Measurements from ENCODE around the gene CORO7. TPM values are rescaled to one million over a fixed set of nuclear protein-coding genes. Genes with fewer than 3 reads are reported as not detected.

Gene CORO7
- total RNA-seq, 1 donor from 2014 or later = 35.1 TPM

GRCh38 chr16:4350787-4351659, 65.4 kb downstream of the CORO7 start, which contains the start of gene PAM16:
Gene PAM16 (minus strand): TSS chr16:4351321. CDS start chr16:4351234, 87 bp downstream.
- H3K4me1 Mint-ChIP-seq = peaks cover 15% of the 10 kb centered on the region
- peak; percentile 92 to 96 for DNase-seq (ENCODE audit: low spot score in 2 of 2, unreplicated experiment in 2 of 2)
- H3K4me3 Mint-ChIP-seq = peak within 1 kb of the TSS; percentile 86
- no peak for TF ChIP-seq CTCF (IDR thresholded peaks at IDR 0.05; ENCODE audit: unreplicated experiment)
- no peaks in the 10 kb centered on the region for H3K9me3 Mint-ChIP-seq
- H3K27me3 Mint-ChIP-seq (ENCODE audit: low read depth) = no peaks in the 10 kb centered on the region
- H3K36me3 Mint-ChIP-seq = no peaks in the 10 kb centered on the region
- peak within 1 kb of the TSS; percentile 86 for H3K27ac Mint-ChIP-seq

GRCh38 chr16:4350365-4350786, 66.0 kb downstream of the CORO7 start:
- no peaks in the 10 kb centered on the region for H3K9me3 Mint-ChIP-seq
- peaks cover under 1% of the 10 kb centered on the region for H3K36me3 Mint-ChIP-seq
- peak overlapping the region; percentile 86 for H3K4me3 Mint-ChIP-seq
- H3K27ac Mint-ChIP-seq = peak overlapping the region; percentile 83
- TF ChIP-seq CTCF (IDR thresholded peaks at IDR 0.05; ENCODE audit: unreplicated experiment) = no peak
- peaks cover 15% of the 10 kb centered on the region for H3K4me1 Mint-ChIP-seq
- DNase-seq (ENCODE audit: low spot score in 2 of 2, unreplicated experiment in 2 of 2) = no peak
- no peaks in the 10 kb centered on the region for H3K27me3 Mint-ChIP-seq (ENCODE audit: low read depth)

- TF ChIP-seq CTCF (IDR thresholded peaks at IDR 0.05; ENCODE audit: unreplicated experiment) = no peak
- Mint-ChIP-seq H3K27me3 (ENCODE audit: low read depth) (no peaks in the 10 kb centered on the region), H3K4me1 (peaks cover 15% of the 10 kb centered on the region), H3K36me3 (peaks cover 7% of the 10 kb centered on the region), H3K27ac (no peak overlapping the region), H3K4me3 (no peak overlapping the region), H3K9me3 (no peaks in the 10 kb centered on the region)
- no peak for DNase-seq (ENCODE audit: low spot score in 2 of 2, unreplicated experiment in 2 of 2)
Measured at GRCh38 chr16:4349332-4349731, 67.1 kb downstream of the CORO7 start.

- H3K4me3 Mint-ChIP-seq = peak overlapping the region; percentile 13
- no peak for TF ChIP-seq CTCF (IDR thresholded peaks at IDR 0.05; ENCODE audit: unreplicated experiment)
- peaks cover 13% of the 10 kb centered on the region for H3K36me3 Mint-ChIP-seq
- H3K4me1 Mint-ChIP-seq = peaks cover 15% of the 10 kb centered on the region
- no peaks in the 10 kb centered on the region for H3K9me3 Mint-ChIP-seq
- H3K27ac Mint-ChIP-seq = peak overlapping the region; percentile 7
- no peak for DNase-seq (ENCODE audit: low spot score in 2 of 2, unreplicated experiment in 2 of 2)
- no peaks in the 10 kb centered on the region for H3K27me3 Mint-ChIP-seq (ENCODE audit: low read depth)
Measured at GRCh38 chr16:4347765-4348509, 68.5 kb downstream of the CORO7 start.

GRCh38 chr16:4347010-4347409, 69.4 kb downstream of the CORO7 start:
- Mint-ChIP-seq H3K9me3 (no peaks in the 10 kb centered on the region), H3K27ac (no peak overlapping the region), H3K36me3 (peaks cover 13% of the 10 kb centered on the region), H3K4me1 (peaks cover 15% of the 10 kb centered on the region), H3K27me3 (ENCODE audit: low read depth) (no peaks in the 10 kb centered on the region), H3K4me3 (no peak overlapping the region)
- no peak for TF ChIP-seq CTCF (IDR thresholded peaks at IDR 0.05; ENCODE audit: unreplicated experiment)
- DNase-seq (ENCODE audit: low spot score in 2 of 2, unreplicated experiment in 2 of 2) = no peak

All from mesothelial cell of epicardium (in vitro differentiated cells).